Right cardiac atrium (tissue), 5 donors: ENCODE data around the gene SSC5D. TPM values are rescaled to one million over a fixed set of nuclear protein-coding genes. Genes with fewer than 3 reads are reported as not detected.

Experiments used
- ATAC-seq, 2 donors: fragments of 200-7000 bp; cut with Tn5 transposase; one replicate each; pipeline versions ENCODE4 v1.8.0 to v1.9.1; 2020; ENCODE audit warnings: moderate library complexity in 2 of 2, mild to moderate bottlenecking in 1 of 2
- DNase-seq, 3 donors: peaks; one replicate each; pipeline ENCODE4 v3.0.0-alpha.2; 2020
- H3K27ac ChIP-seq: one replicate; pipeline ENCODE4 v1.5.1; 2013; ENCODE audit warnings: mild to moderate bottlenecking, low read length, control low read depth, moderate library complexity
- H3K27me3 ChIP-seq: one replicate; pipeline ENCODE4 v1.6.1; 2013; ENCODE audit not compliant: control insufficient read depth, insufficient read depth
- H3K4me1 ChIP-seq: one replicate; pipeline ENCODE4 v1.6.1; 2013; ENCODE audit warnings: low read length; ENCODE audit not compliant: control insufficient read depth, insufficient read depth
- H3K4me3 ChIP-seq: one replicate; pipeline ENCODE4 v1.5.1; 2013; ENCODE audit warnings: low read length, control low read depth
- H3K9me3 ChIP-seq: one replicate; pipeline ENCODE4 v1.6.1; 2013; ENCODE audit warnings: low read length; ENCODE audit not compliant: control insufficient read depth
- WGBS: extraction: QIAGEN DNeasy Blood & Tissue Kit; methylation state at CpG from one replicate; pipeline ENCODE4 v1.1.7; 2013; 5-methylcytosine and 5-hydroxymethylcytosine counted together
- intact Hi-C, 4 donors: fragments of 100-400 bp; cut with DNase I; formaldehyde crosslinking; loops; one replicate each; pipeline versions ENCODE4 v1.11.0 to v1.14.0; 2022 to 2023
- polyA plus RNA-seq: library from polyadenylated mRNA; stranded (reverse); fragments of 200-250 nt; gene quantifications from one replicate; pipeline ENCODE4 v1.2.3, GENCODE V29; 2013
- total RNA-seq, 4 donors: library from RNA; stranded (reverse); fragmentation: NEBNext Ultra II Directional; extraction: Animal tissue kit (Norgen Biotek cat#: 25700); gene quantifications; one replicate each; pipeline ENCODE4 v1.2.1, GENCODE V29; 2021
- donor health status: healthy with polysubstance abuse.
- donor health status: DM: no; HTN: yes; CAD: no.
- donor health status: DM: no; HTN: no; CAD: no.
- donor health status: DM: no; HTN: yes; CAD: no; lungs with severe emphysema.
- donor health status: DM: yes; HTN: yes; CAD: no.

Gene SSC5D
- total and polyA plus RNA-seq, 5 donors: 4.4 to 10.2 (median 7.3) TPM

DNA sequence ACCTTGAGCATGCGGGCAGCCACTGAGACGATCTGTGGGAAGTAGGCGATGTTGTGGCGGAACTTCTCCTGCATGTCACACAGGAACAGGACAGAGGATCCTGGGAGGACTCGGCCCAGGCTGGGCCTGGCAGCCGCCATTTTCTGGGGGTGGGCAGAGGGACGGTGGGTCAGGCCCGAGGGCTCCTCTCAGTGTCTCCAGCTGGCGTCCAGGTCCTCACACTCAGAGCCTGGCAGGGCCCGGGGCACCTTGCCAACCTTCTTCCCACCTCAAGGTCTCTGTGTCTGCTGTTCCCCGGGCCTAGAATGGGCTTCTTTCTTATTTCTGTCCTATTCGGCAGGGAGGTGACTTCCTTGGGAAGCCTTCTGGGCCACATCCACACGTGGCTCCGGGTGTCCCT is 31.9 kb upstream of the SSC5D start:
- 88% methylated on average over 14 of the region's 14 CpGs for WGBS
- no peak overlapping the region for H3K4me3 ChIP-seq
- peak in 1 of 3 donors; percentile 49 for DNase-seq
- H3K27me3 ChIP-seq: no peaks in the 10 kb centered on the region
- intact Hi-C loops: no loop called here
- no peak for ATAC-seq
- no peak overlapping the region for H3K27ac ChIP-seq
- H3K4me1 ChIP-seq: no peaks in the 10 kb centered on the region
- H3K9me3 ChIP-seq: no peaks in the 10 kb centered on the region

- Histone ChIP-seq H3K4me3 (no peak overlapping the region), H3K9me3 (no peaks in the 10 kb centered on the region), H3K27ac (no peak overlapping the region), H3K27me3 (no peaks in the 10 kb centered on the region), H3K4me1 (peaks cover 1% of the 10 kb centered on the region)
- ATAC-seq (no peak), DNase-seq (peak in 1 of 3 donors; percentile 35)
- intact Hi-C loops: no loop called here
- 80% methylated on average over 16 of the region's 16 CpGs for WGBS
These were observed 30.4 kb upstream of the SSC5D start for GRCh38 chr19:55457683-55458457.

GRCh38 chr19:55459551-55459949 is 28.7 kb upstream of the SSC5D start:
- Histone ChIP-seq H3K4me1 (peaks cover 1% of the 10 kb centered on the region), H3K4me3 (no peak overlapping the region), H3K27ac (peak overlapping the region; percentile 12), H3K9me3 (no peaks in the 10 kb centered on the region), H3K27me3 (no peaks in the 10 kb centered on the region)
- intact Hi-C loops: no loop called here
- ATAC-seq (no peak), DNase-seq (peak in 2 of 3 donors; percentile 52 to 56)
- 60% methylated on average over 8 of the region's 8 CpGs for WGBS

DNA sequence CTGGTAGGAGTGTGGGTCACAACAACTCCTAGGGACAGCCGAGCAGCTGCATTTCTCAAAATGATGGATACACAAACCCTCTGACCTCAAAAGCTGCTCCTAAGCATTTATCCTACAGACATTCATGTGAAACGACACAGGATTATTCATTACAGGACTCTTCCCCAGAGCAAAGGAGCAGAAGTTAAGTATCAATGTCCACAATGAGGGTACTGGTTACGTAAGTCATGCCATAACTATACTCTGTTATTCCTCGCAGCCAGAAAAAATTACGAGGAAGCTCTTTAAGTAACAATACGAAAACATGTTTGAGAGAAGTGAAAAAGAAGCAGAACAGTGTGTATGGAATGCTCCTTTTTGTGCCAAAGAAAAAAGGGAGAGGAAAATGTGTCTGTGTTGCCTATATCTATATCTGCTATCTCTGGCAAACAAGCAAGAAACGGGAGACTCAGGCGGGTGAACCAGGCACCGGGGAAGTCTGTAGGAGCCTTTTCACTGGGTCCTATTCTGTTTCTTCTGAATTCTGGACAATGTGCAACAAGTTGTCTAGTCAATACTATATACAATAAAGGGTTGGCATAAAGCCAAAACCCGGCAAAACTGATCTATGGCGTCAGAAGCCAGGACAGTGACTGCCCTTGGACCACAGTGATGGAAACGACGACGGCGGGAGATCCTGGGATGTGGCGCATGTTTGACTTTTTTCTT is 28.1 kb upstream of the SSC5D start:
- intact Hi-C loops: no loop called here
- Histone ChIP-seq H3K4me1 (peaks cover 1% of the 10 kb centered on the region), H3K27ac (peak overlapping the region; percentile 12), H3K9me3 (no peaks in the 10 kb centered on the region), H3K4me3 (peak overlapping the region; percentile 67), H3K27me3 (no peaks in the 10 kb centered on the region)
- DNase-seq (no peak), ATAC-seq (no peak)
- WGBS: 22% methylated on average over 16 of the region's 16 CpGs

DNA sequence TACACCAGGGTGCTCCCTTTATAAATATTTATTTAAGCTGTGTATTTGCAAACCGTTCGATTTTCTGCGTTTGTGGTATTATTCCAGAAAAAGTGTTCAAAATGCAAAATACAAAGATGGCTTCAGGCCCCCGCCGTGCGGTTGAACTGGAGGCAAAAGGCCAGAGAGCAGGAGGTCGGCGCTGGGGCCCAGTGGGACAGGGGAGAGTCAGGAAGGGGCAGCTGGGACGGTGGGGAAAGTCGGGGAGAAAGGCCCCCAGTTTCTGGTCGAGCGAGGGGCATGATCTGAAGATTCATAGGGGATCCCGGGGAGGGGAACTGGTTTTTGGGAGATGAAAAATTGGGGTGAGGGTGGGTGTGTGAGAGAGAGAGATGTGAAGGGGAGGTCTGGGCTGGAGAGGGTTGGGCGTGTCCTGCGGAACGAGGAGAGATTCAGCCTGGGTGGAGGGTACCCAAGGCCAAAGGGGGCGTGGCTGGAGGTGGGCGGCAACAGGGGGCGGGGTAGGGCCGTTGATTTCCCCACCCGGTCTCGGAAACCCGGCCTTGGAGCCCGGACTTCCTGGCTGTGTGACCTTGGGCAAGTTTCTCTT is 27.5 kb upstream of the SSC5D start:
- Histone ChIP-seq H3K27ac (peak overlapping the region; percentile 91), H3K9me3 (no peaks in the 10 kb centered on the region), H3K4me3 (peak overlapping the region; percentile 67), H3K4me1 (peaks cover 1% of the 10 kb centered on the region), H3K27me3 (no peaks in the 10 kb centered on the region)
- intact Hi-C loops: no loop called here
- DNase-seq (peak; percentile 89 to 96 (median 94)), ATAC-seq (peak; percentile 81 to 82)
- 9% methylated on average over 24 of the region's 24 CpGs for WGBS

- ATAC-seq (peak; percentile 95 to 97), DNase-seq (peak; percentile 100)
- Histone ChIP-seq H3K27ac (peak within 1 kb of the TSS; percentile 91), H3K9me3 (no peaks in the 10 kb centered on the region), H3K27me3 (no peaks in the 10 kb centered on the region), H3K4me3 (peak within 1 kb of the TSS; percentile 67), H3K4me1 (peaks cover 1% of the 10 kb centered on the region)
- intact Hi-C loops: no loop called here
- WGBS: under 1% methylated on average over 54 of the region's 54 CpGs
These were observed 26.8 kb upstream of the SSC5D start, which contains the start of gene ISOC2 for GRCh38 chr19:55461259-55461973. TSS of gene ISOC2 (minus strand) at chr19:55461642. CDS start at chr19:55456486, 5,156 bp downstream.

- Histone ChIP-seq H3K9me3 (no peaks in the 10 kb centered on the region), H3K4me1 (peaks cover 1% of the 10 kb centered on the region), H3K4me3 (peak overlapping the region; percentile 44), H3K27ac (peak overlapping the region; percentile 34), H3K27me3 (no peaks in the 10 kb centered on the region)
- 14% methylated on average over 27 of the region's 27 CpGs for WGBS
- ATAC-seq (peak in 1 of 2 donors; percentile 8), DNase-seq (peak; percentile 47 to 75 (median 64))
- intact Hi-C loops: no loop called here
These were observed 26.1 kb upstream of the SSC5D start for GRCh38 chr19:55461974-55462626.

DNA sequence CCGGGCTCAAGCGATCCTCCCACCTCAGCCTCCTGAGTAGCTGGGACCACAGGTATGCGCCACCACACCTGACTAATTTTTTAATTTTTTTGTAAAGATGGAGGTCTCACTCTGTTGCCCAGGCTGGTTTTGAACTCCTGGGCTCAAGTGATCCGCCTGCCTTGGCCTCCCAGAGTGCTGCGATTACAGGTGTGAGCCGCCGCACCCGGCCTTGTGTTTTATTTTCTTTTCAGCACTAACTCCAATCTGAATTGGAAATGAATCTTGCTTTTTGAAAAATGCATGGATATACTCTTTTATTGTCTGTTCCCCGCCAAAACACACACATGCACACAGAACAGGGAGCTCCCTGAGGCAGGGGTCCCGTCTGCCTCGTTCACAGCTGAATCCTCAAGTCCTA is 25.5 kb upstream of the SSC5D start:
- Histone ChIP-seq H3K9me3 (no peaks in the 10 kb centered on the region), H3K27ac (no peak overlapping the region), H3K4me1 (peaks cover 1% of the 10 kb centered on the region), H3K4me3 (no peak overlapping the region), H3K27me3 (no peaks in the 10 kb centered on the region)
- ATAC-seq (no peak), DNase-seq (peak in 2 of 3 donors; percentile 36 to 58)
- WGBS: 81% methylated on average over 11 of the region's 11 CpGs
- intact Hi-C loops: no loop called here

DNA sequence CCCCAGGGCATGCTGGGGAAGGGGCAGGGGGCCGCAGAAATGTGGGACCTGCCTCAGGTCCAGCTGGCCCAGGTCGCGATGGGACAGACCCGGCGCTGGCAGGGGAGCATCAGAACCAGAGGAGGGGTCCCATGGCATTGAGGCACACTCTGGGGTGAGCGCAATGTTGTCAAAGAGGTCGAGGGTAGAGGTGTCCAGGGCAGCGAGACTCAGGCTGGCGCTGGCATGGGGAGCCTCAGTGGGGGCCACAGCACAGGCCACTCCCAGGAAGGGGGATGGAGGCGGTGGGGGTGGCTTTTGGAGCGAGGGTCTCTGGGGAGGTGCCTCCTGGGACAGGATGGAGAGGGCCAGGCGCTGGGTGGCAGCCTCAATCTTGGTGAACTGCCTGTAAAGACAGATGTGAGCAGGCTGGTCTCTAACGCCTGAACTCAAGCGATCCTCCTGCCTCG is 24.6 kb upstream of the SSC5D start:
- Histone ChIP-seq H3K9me3 (no peaks in the 10 kb centered on the region), H3K4me3 (no peak overlapping the region), H3K27me3 (no peaks in the 10 kb centered on the region), H3K27ac (no peak overlapping the region), H3K4me1 (peaks cover 1% of the 10 kb centered on the region)
- ATAC-seq (no peak), DNase-seq (peak in 2 of 3 donors; percentile 49 to 65)
- intact Hi-C loops: no loop called here
- WGBS: 73% methylated on average over 15 of the region's 15 CpGs

GRCh38 chr19:55464039-55464661 is 24.1 kb upstream of the SSC5D start:
- intact Hi-C loops: no loop called here
- H3K27me3 ChIP-seq: no peaks in the 10 kb centered on the region
- no peaks in the 10 kb centered on the region for H3K9me3 ChIP-seq
- H3K27ac ChIP-seq: no peak overlapping the region
- no peak overlapping the region for H3K4me3 ChIP-seq
- DNase-seq (peak in 2 of 3 donors; percentile 45 to 65), ATAC-seq (no peak)
- H3K4me1 ChIP-seq: peaks cover 1% of the 10 kb centered on the region
- 72% methylated on average over 23 of the region's 23 CpGs for WGBS
